GM18505 (cell line): ENCODE measurements around the gene GNAQ.

ENCODE experiments used
- ATAC-seq: cut with Tn5 transposase; IDR thresholded peaks from one replicate; pipeline ENCODE4 v1.9.1; 2021; ENCODE audit not compliant: unreplicated experiment
- POLR2A ChIP-seq: IDR thresholded peaks from 4 replicates; pipeline ENCODE4 v1.6.1; 2011; ENCODE audit warnings: borderline replicate concordance; ENCODE audit not compliant: insufficient read depth, insufficient read length; ENCODE audit errors: extremely low read depth

Gene GNAQ

DNA sequence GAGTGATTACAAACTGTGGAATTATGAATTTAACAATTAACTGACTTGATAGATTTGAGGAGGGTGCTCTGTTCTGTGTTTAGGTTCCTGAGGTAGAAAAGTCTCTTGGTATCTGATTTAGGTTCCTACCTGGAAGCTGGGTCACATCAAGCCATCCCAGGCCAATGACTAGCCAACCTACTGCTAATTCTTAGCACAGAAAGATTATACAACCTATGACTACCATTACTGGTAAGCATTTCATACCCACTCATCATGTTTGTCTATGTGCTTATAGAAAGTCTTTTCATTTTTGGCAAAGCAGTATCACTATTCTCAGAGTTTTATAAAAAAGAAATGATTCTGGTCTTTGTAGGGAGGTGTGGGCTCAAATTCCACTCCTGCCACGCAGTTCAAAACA, 49.7 kb downstream of the GNAQ start:
- TF ChIP-seq POLR2A, result no peak
- ATAC-seq, result no peak

DNA sequence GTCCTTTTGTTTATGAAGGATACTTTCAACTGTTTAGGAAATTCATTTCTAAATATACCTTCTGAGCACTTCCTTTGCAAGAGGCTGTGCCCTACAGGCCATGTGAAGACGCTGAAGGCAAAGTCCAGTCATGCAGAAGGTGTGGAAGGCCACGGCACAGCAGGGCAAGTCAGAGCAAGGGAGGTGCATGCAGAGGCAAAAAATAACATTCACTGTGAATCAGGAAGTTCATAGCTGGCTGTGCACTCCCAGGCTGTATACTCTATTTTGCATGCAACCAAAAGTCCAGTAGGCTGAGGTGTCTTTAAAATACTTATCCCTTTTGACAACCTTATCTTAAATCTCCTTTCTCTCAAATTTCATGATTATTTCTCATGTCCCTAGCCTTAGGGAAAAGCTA, 50.3 kb downstream of the GNAQ start:
- no peak for TF ChIP-seq POLR2A

GRCh38 chr9:77980622-77981021, 51.0 kb downstream of the GNAQ start:
- TF ChIP-seq POLR2A, result no peak
- no peak for ATAC-seq

More for the DNA sequence above, 50.3 kb downstream of the GNAQ start:
- no peak for ATAC-seq

GRCh38 chr9:77978086-77978781, 53.4 kb downstream of the GNAQ start:
- ATAC-seq, result no peak
- no peak for TF ChIP-seq POLR2A

DNA sequence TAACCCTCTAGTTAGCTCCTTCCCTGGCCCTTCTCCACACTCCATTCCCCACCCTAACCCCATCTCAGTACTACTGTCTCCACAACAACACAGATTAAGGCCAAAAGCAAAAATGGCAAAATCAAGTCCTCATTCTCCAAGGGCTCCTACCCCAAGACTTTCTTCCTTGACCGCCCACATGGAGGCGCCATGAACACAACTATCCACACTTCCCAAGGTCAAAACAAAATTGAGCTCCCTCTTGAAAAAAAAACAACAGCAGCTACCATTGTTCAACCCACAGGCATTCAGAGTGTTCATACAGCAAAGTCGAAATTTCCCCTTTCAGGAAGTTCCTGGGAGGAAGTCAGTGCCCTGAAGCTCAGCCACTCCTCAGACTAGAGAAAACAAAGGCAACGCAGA, 54.4 kb downstream of the GNAQ start:
- ATAC-seq, result no peak
- TF ChIP-seq POLR2A, result no peak

DNA sequence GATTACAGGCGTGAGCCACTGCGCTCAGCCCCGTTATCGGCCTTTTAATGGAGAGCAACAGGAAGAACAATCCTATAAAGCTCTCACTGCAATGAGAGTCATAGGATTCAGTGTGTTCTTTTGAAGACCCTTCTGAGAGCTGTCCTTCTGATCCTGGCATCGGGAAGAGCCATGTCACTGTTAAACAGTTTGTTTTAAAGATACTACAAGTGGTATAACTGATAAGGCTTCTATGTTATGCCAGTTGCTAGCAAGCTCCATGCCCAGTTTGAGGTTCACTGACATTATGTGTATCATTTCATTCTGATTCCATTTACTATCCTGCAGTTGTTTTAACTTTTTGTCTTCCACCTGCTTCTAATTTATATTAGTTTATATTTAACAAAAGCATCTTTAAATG, 55.8 kb downstream of the GNAQ start:
- no peak for TF ChIP-seq POLR2A
- no peak for ATAC-seq

GRCh38 chr9:77975036-77975435, 56.6 kb downstream of the GNAQ start:
- TF ChIP-seq POLR2A, result no peak
- no peak for ATAC-seq

GRCh38 chr9:77974434-77974833, 57.2 kb downstream of the GNAQ start:
- no peak for ATAC-seq
- TF ChIP-seq POLR2A, result no peak

GRCh38 chr9:77969083-77969482, 62.5 kb downstream of the GNAQ start:
- ATAC-seq, result no peak
- TF ChIP-seq POLR2A, result no peak

DNA sequence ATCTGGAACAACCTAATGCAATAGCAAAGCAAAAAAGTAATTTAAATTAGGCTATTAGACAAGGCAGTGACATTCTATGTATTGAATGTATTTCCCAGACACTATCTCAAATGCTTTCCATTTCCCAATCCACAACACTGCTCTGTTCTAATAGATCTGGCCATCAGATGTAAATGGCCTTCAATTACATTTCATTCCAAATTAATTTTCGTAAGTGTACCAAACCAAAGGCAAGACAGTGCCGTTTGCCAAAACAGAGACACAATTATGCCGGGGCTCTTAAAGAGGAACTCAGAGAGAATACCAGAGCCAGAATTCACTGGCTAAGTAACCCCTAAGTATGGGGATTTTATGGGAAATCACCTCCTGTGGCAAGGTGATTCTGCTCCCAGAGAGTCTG, 63.1 kb downstream of the GNAQ start:
- TF ChIP-seq POLR2A, result no peak
- ATAC-seq, result no peak

DNA sequence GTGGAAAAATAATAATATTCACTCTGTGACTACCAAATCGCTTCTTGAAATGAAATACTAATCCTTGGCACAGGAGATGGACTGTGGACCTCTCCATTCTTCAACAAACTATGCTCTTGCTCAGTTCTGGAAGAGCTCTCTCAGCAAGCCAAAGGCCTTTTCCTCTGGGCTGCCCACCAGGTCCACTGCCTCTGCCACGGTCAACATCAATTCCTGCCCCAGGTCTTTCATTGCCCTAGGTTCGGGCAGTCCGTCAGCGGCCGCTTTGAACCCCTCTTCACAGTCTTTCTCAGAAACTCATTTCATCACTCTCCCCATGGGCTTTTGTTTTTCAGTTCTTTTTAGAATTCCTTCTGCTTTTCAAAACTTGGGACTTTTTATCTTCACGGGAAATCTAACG, 64.9 kb downstream of the GNAQ start:
- no peak for ATAC-seq
- no peak for TF ChIP-seq POLR2A

GRCh38 chr9:77965445-77966123, 66.0 kb downstream of the GNAQ start:
- ATAC-seq, result no peak

GRCh38 chr9:77964258-77964657, 67.4 kb downstream of the GNAQ start:
- ATAC-seq, result no peak
- no peak for TF ChIP-seq POLR2A

More at GRCh38 chr9:77965445-77966123, 66.0 kb downstream of the GNAQ start:
- TF ChIP-seq POLR2A, result no peak

- ATAC-seq, result no peak
- TF ChIP-seq POLR2A, result no peak
Observed at GRCh38 chr9:77961541-77961940, 70.1 kb downstream of the GNAQ start.
